Measurements from ENCODE around the gene HDAC1.

HDAC1 gene

GRCh38 chr1:32299327-32299726 lies 7.4 kb downstream of the HDAC1 start:
- no peak overlapping the region for H3K4me3 ChIP-seq (ENCODE audit: low read depth, low read length)
- TF ChIP-seq CTCF (IDR thresholded peaks at IDR 0.05; ENCODE audit: insufficient read depth, low read depth, low read length, missing control alignments), result no peak
- no peak for DNase-seq (ENCODE audit: low read depth)

- no peak overlapping the region for H3K4me3 ChIP-seq (ENCODE audit: low read depth, low read length)
- TF ChIP-seq CTCF (IDR thresholded peaks at IDR 0.05; ENCODE audit: insufficient read depth, low read depth, low read length, missing control alignments), result no peak
- no peak for DNase-seq (ENCODE audit: low read depth)
These were observed 11.5 kb downstream of the HDAC1 start for GRCh38 chr1:32303358-32303757.

GRCh38 chr1:32303997-32304622 lies 12.2 kb downstream of the HDAC1 start:
- DNase-seq (ENCODE audit: low read depth), result no peak
- no peak overlapping the region for H3K4me3 ChIP-seq (ENCODE audit: low read depth, low read length)
- no peak for TF ChIP-seq CTCF (IDR thresholded peaks at IDR 0.05; ENCODE audit: insufficient read depth, low read depth, low read length, missing control alignments)

- TF ChIP-seq CTCF (IDR thresholded peaks at IDR 0.05; ENCODE audit: insufficient read depth, low read depth, low read length, missing control alignments), result no peak
- no peak for DNase-seq (ENCODE audit: low read depth)
These were observed 13.4 kb downstream of the HDAC1 start for GRCh38 chr1:32305310-32305709.

GRCh38 chr1:32307324-32307723 lies 15.4 kb downstream of the HDAC1 start:
- no peak for DNase-seq (ENCODE audit: low read depth)
- no peak overlapping the region for H3K4me3 ChIP-seq (ENCODE audit: low read depth, low read length)
- no peak for TF ChIP-seq CTCF (IDR thresholded peaks at IDR 0.05; ENCODE audit: insufficient read depth, low read depth, low read length, missing control alignments)

More at GRCh38 chr1:32305310-32305709, 13.4 kb downstream of the HDAC1 start:
- no peak overlapping the region for H3K4me3 ChIP-seq (ENCODE audit: low read depth, low read length)

- H3K4me3 ChIP-seq (ENCODE audit: low read depth, low read length), result no peak overlapping the region
- no peak for DNase-seq (ENCODE audit: low read depth)
- TF ChIP-seq CTCF (IDR thresholded peaks at IDR 0.05; ENCODE audit: insufficient read depth, low read depth, low read length, missing control alignments), result no peak
These were observed 18.1 kb downstream of the HDAC1 start for GRCh38 chr1:32309960-32310359.
